GM12873 (cell line): Measurements from ENCODE around the gene TSPOAP1.
A peak's percentile ranks its signal among the peaks of the same experiment; 100 is the strongest.

Experiments
- CTCF ChIP-seq: IDR thresholded peaks from 2 replicates; pipeline ENCODE4 v1.5.1; 2012; ENCODE audit warnings: low read depth, mild to moderate bottlenecking, moderate library complexity, low read length, control low read depth; ENCODE audit not compliant: insufficient read depth; ENCODE audit errors: missing control alignments

The TSPOAP1 gene

GRCh38 chr17:58264407-58265103 lies 64.0 kb downstream of the TSPOAP1 start:
- no peak for TF ChIP-seq CTCF

- TF ChIP-seq CTCF = no peak
Observed at GRCh38 chr17:58263773-58264172, 64.8 kb downstream of the TSPOAP1 start.

- no peak for TF ChIP-seq CTCF
Observed at GRCh38 chr17:58262149-58262548, 66.4 kb downstream of the TSPOAP1 start.

GRCh38 chr17:58254803-58255202 lies 73.8 kb downstream of the TSPOAP1 start:
- TF ChIP-seq CTCF = peak; percentile 51

GRCh38 chr17:58253082-58253481 lies 75.5 kb downstream of the TSPOAP1 start:
- TF ChIP-seq CTCF = no peak

- no peak for TF ChIP-seq CTCF
Observed at GRCh38 chr17:58252141-58252540, 76.5 kb downstream of the TSPOAP1 start.
